Liver (tissue), 9 donors: ENCODE measurements around the gene C12orf75. TPM values are rescaled to one million over a fixed set of nuclear protein-coding genes. Genes with fewer than 3 reads are reported as not detected.
"Not testable (repeated sequence)": the region's sequence is repeated elsewhere in the genome, so short reads cannot be mapped to it uniquely, and the experiment has no call there.

Source experiments
- DNase-seq: peaks from one replicate; pipeline ENCODE4 v3.0.0-alpha.2; 2017; ENCODE audit warnings: low spot score
- H3K27ac ChIP-seq, 2 donors: one replicate each; pipeline ENCODE4 v1.7.0; 2013; ENCODE audit warnings: inconsistent platforms in 2 of 2, low read length in 2 of 2, control low read depth in 1 of 2, low read depth in 1 of 2, mild to moderate bottlenecking in 1 of 2
- H3K27me3 ChIP-seq, 4 donors: one replicate each; pipeline versions ENCODE4 v1.6.1 to v1.7.0; 2013; ENCODE audit warnings: low read length in 3 of 4, inconsistent platforms in 1 of 4, mild to moderate bottlenecking in 1 of 4, moderate library complexity in 1 of 4; ENCODE audit not compliant: control insufficient read depth in 4 of 4, insufficient read depth in 4 of 4
- H3K36me3 ChIP-seq, 4 donors: one replicate each; pipeline versions ENCODE4 v1.6.1 to v1.7.0; 2013; ENCODE audit warnings: low read length in 3 of 4, mild to moderate bottlenecking in 3 of 4, low read depth in 1 of 4, moderate library complexity in 1 of 4; ENCODE audit not compliant: control insufficient read depth in 4 of 4, insufficient read depth in 3 of 4
- H3K4me1 ChIP-seq, 4 donors: one replicate each; pipeline versions ENCODE4 v1.6.1 to v1.7.0; 2013; ENCODE audit warnings: low read length in 3 of 4, mild to moderate bottlenecking in 3 of 4, moderate library complexity in 1 of 4; ENCODE audit not compliant: control insufficient read depth in 4 of 4, insufficient read depth in 4 of 4
- H3K4me3 ChIP-seq, 3 donors: one replicate each; pipeline versions ENCODE4 v1.6.1 to v1.7.0; 2013; ENCODE audit warnings: low read length in 3 of 3, control low read depth in 1 of 3, low read depth in 1 of 3, mild to moderate bottlenecking in 1 of 3
- H3K9ac ChIP-seq, 2 donors: one replicate each; pipeline ENCODE4 v1.7.0; 2013; ENCODE audit warnings: low read length in 2 of 2, mild to moderate bottlenecking in 2 of 2, moderate library complexity in 2 of 2, control low read depth in 1 of 2, low read depth in 1 of 2
- H3K9me3 ChIP-seq, 4 donors: one replicate each; pipeline versions ENCODE4 v1.6.1 to v1.7.0; 2013; ENCODE audit warnings: low read length in 3 of 4; ENCODE audit not compliant: control insufficient read depth in 4 of 4
- GABPA ChIP-seq, 2 donors: IDR thresholded peaks in 1 of 2; conservative IDR thresholded peaks in 1 of 2; 2 replicates each; pipeline ENCODE4 v1.6.1; 2016; ENCODE audit warnings: antibody characterized with exemption in 2 of 2, mild to moderate bottlenecking in 1 of 2, moderate library complexity in 1 of 2
- MAX ChIP-seq: IDR thresholded peaks from 2 replicates; pipeline ENCODE4 v1.6.1; 2016; ENCODE audit warnings: antibody characterized with exemption
- TAF1 ChIP-seq: conservative IDR thresholded peaks from 2 replicates; pipeline ENCODE4 v1.6.1; 2016; ENCODE audit warnings: antibody characterized with exemption, mild to moderate bottlenecking
- WGBS: extraction: QIAGEN DNeasy Blood & Tissue Kit; methylation state at CpG from one replicate; pipeline ENCODE4 v1.1.7; 2013; 5-methylcytosine and 5-hydroxymethylcytosine counted together
- polyA plus RNA-seq, 2 donors: library from polyadenylated mRNA; stranded (reverse) in 1 of 2; unstranded in 1 of 2; fragments of 200-250 nt in 1 of 2; fragments of >200 nt in 1 of 2; fragmentation: Nextera tagmentation in 1 of 2; extraction: Ambion mirVana in 1 of 2; gene quantifications; one replicate each; pipeline versions ENCODE4 v1.2.1 to v1.2.3, GENCODE V29; 2013 to 2015
- total RNA-seq, 2 donors: library from RNA; depleted of rRNA; stranded (reverse); fragments of >200 nt; gene quantifications; one replicate each; pipeline ENCODE4 v1.2.3, GENCODE V29; 2014
- TF ChIP-seq, protein P1 (sequence below): IDR thresholded peaks from 2 replicates; pipeline ENCODE4 v1.6.1; 2016; ENCODE audit warnings: antibody characterized with exemption
- donor health status: healthy.
- donor health status: healthy.
- donor health status: healthy.
- donor health status: healthy.
- donor health status: healthy.

C12orf75 gene
- total and polyA plus RNA-seq, 4 donors, result 1.2 to 3.9 (median 2.8) TPM

GRCh38 chr12:105301696-105302095, 28.8 kb upstream of the C12orf75 start:
- 78% methylated on average over 5 of the region's 5 CpGs for WGBS
- DNase-seq, result no peak
- Histone ChIP-seq H3K4me3 (no peak overlapping the region), H3K27ac (no peak overlapping the region), H3K9ac (no peak overlapping the region), H3K27me3 (no peaks in the 10 kb centered on the region), H3K36me3 (no peaks in the 10 kb centered on the region), H3K9me3 (no peaks in the 10 kb centered on the region), H3K4me1 (no peaks in the 10 kb centered on the region)
- no peak for TF ChIP-seq MAX
- no peak for TF ChIP-seq TAF1
- TF ChIP-seq GABPA (IDR thresholded peaks at IDR 0.05 in 1 of 2, conservative IDR thresholded peaks at IDR 0.05 in 1 of 2), result no peak
- TF ChIP-seq, protein P1, sequence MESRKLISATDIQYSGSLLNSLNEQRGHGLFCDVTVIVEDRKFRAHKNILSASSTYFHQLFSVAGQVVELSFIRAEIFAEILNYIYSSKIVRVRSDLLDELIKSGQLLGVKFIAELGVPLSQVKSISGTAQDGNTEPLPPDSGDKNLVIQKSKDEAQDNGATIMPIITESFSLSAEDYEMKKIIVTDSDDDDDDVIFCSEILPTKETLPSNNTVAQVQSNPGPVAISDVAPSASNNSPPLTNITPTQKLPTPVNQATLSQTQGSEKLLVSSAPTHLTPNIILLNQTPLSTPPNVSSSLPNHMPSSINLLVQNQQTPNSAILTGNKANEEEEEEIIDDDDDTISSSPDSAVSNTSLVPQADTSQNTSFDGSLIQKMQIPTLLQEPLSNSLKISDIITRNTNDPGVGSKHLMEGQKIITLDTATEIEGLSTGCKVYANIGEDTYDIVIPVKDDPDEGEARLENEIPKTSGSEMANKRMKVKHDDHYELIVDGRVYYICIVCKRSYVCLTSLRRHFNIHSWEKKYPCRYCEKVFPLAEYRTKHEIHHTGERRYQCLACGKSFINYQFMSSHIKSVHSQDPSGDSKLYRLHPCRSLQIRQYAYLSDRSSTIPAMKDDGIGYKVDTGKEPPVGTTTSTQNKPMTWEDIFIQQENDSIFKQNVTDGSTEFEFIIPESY, result no peak

DNA sequence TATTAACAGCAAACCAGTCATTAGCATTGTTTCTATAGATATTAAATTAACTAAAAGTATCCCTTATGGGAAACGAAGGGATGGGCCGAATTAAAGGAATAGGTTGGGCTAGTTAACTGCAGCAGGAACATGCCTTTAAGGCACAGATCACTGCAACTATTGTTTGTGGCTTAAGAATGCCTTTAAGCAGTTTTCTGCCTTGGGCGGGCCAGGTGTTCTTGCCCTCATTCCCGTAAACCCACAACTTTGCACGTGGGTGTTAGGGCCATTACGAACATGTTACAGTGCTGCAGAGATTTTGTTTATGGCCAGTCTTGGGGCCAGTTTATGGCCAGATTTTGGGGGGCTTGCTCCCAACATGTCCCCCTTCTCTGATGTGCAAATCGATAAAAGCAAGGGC, 27.5 kb upstream of the C12orf75 start:
- WGBS, result 94% methylated on average over 7 of the region's 7 CpGs
- DNase-seq, H3K9me3 ChIP-seq, H3K4me3 ChIP-seq, H3K9ac ChIP-seq, H3K27ac ChIP-seq, H3K4me1 ChIP-seq, H3K36me3 ChIP-seq, H3K27me3 ChIP-seq: not testable (repeated sequence)

DNA sequence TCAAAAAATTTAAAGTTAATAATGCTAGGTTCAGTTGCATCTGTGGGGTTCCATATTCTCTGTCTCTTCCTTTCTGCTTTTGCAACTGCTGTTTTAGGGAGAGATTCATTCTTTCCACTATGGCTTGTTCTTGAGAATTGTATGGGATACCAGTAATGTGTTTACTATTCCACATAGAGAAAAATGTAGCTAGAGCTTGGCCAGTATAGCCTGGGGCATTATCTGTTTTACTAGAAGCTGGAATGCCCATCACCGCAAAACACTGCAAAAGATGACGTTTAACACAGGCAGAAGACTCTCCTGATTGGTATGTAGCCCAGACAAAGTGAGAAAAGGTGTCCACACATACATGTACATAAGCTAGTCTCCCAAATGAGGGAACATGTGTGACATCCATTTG, 25.9 kb upstream of the C12orf75 start:
- H3K27me3 ChIP-seq, H3K27ac ChIP-seq, H3K9ac ChIP-seq, DNase-seq, H3K9me3 ChIP-seq, H3K36me3 ChIP-seq, H3K4me3 ChIP-seq, H3K4me1 ChIP-seq: not testable (repeated sequence)
- WGBS, result 91% methylated on average over 2 of the region's 2 CpGs

- H3K9me3 ChIP-seq, H3K4me3 ChIP-seq, DNase-seq, H3K27ac ChIP-seq, H3K27me3 ChIP-seq, H3K9ac ChIP-seq, H3K36me3 ChIP-seq: not testable (repeated sequence)
- H3K4me1 ChIP-seq, result peaks cover 0 to 12% (median 2%) of the 10 kb centered on the region in 4 donors
- 67% methylated on average over 6 of the region's 6 CpGs for WGBS
Observed at GRCh38 chr12:105307601-105308314, 22.7 kb upstream of the C12orf75 start.

DNA sequence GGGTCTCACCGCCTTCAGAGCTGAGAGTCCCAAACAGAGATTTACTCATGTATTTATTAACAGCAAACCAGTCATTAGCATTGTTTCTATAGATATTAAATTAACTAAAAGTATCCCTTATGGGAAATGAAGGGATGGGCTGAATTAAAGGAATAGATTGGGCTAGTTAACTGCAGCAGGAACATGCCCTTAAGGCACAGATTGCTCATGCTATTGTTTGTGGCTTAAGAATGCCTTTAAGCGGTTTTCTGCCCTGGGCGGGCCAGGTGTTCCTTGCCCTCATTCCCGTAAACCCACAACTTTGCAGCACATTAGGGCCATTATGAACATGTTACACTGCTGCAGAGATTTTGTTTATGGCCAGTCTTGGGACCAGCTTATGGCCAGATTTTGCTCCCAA, 21.7 kb upstream of the C12orf75 start:
- not testable (repeated sequence) for H3K9ac ChIP-seq, H3K27me3 ChIP-seq, DNase-seq, H3K9me3 ChIP-seq, H3K4me3 ChIP-seq, H3K27ac ChIP-seq, H3K36me3 ChIP-seq
- 97% methylated on average over 4 of the region's 4 CpGs for WGBS
- peaks cover 0 to 12% (median 2%) of the 10 kb centered on the region in 4 donors for H3K4me1 ChIP-seq
